HG02798 (cell line): ENCODE measurements around the gene EXOC3L1.

Experiments
- ATAC-seq: cut with Tn5 transposase; IDR thresholded peaks from one replicate; pipeline ENCODE4 v1.9.1; 2021; ENCODE audit warnings: mild to moderate bottlenecking; ENCODE audit not compliant: unreplicated experiment, poor library complexity

EXOC3L1 gene

GRCh38 chr16:67199808-67200198, 9.9 kb upstream of the EXOC3L1 start:
- no peak for ATAC-seq

GRCh38 chr16:67199011-67199807, 9.3 kb upstream of the EXOC3L1 start, which contains the start of gene ELMO3:
ELMO3 (plus strand) TSS chr16:67199131; CDS start chr16:67199327, 196 bp downstream.
- ATAC-seq = no peak

GRCh38 chr16:67198238-67198734, 8.3 kb upstream of the EXOC3L1 start:
- ATAC-seq = no peak

- ATAC-seq = no peak
These were observed 7.8 kb upstream of the EXOC3L1 start for GRCh38 chr16:67197704-67198103.

- ATAC-seq = no peak
These were observed 6.9 kb upstream of the EXOC3L1 start for GRCh38 chr16:67196881-67197280.

GRCh38 chr16:67195676-67196075, 5.7 kb upstream of the EXOC3L1 start:
- ATAC-seq = no peak

- ATAC-seq = no peak
These were observed 4.3 kb upstream of the EXOC3L1 start for GRCh38 chr16:67194260-67194659.

GRCh38 chr16:67193536-67193935, 3.6 kb upstream of the EXOC3L1 start:
- ATAC-seq = no peak

GRCh38 chr16:67192781-67193361, 2.9 kb upstream of the EXOC3L1 start:
- ATAC-seq = no peak

GRCh38 chr16:67191995-67192681, 2.2 kb upstream of the EXOC3L1 start, which contains the start of gene E2F4:
E2F4 (plus strand) TSS chr16:67192155; CDS start chr16:67192228, 73 bp downstream.
- ATAC-seq = peak; percentile 95

GRCh38 chr16:67191411-67191994, 1.6 kb upstream of the EXOC3L1 start:
- no peak for ATAC-seq

- ATAC-seq = no peak
These were observed 788 bp upstream of the EXOC3L1 start for GRCh38 chr16:67190448-67191399.

- no peak for ATAC-seq
These were observed 1.1 kb downstream of the EXOC3L1 start for GRCh38 chr16:67188798-67189197.

- ATAC-seq = no peak
These were observed 1.6 kb downstream of the EXOC3L1 start for GRCh38 chr16:67188323-67188722.

GRCh38 chr16:67187175-67187890, 2.6 kb downstream of the EXOC3L1 start:
- no peak for ATAC-seq

GRCh38 chr16:67186550-67186950, 3.4 kb downstream of the EXOC3L1 start:
- ATAC-seq = no peak

GRCh38 chr16:67185651-67186134, 4.2 kb downstream of the EXOC3L1 start:
- no peak for ATAC-seq

- ATAC-seq = no peak
These were observed 4.8 kb downstream of the EXOC3L1 start for GRCh38 chr16:67184995-67185650.
